NB4 (cell line): ENCODE measurements around the gene GGTA1.

Experiments used
- CTCF ChIP-seq: IDR thresholded peaks from one replicate; pipeline ENCODE4 v1.5.1; 2012; ENCODE audit warnings: low read depth, low read length
- MYC ChIP-seq: IDR thresholded peaks from 2 replicates; pipeline ENCODE4 v1.6.1; 2011; ENCODE audit warnings: low read depth, low read length
- POLR2A ChIP-seq: IDR thresholded peaks from 2 replicates; pipeline ENCODE4 v1.6.1; 2011; ENCODE audit warnings: mild to moderate bottlenecking; ENCODE audit not compliant: insufficient read length; ENCODE audit errors: extremely low read depth

- no peak for TF ChIP-seq CTCF
- TF ChIP-seq POLR2A, result no peak
- TF ChIP-seq MYC, result no peak
Measured at GRCh38 chr9:121518634-121519033, 19.0 kb upstream of the GGTA1 start.
